Measurements from ENCODE around the gene MRPL38.

The MRPL38 gene

DNA sequence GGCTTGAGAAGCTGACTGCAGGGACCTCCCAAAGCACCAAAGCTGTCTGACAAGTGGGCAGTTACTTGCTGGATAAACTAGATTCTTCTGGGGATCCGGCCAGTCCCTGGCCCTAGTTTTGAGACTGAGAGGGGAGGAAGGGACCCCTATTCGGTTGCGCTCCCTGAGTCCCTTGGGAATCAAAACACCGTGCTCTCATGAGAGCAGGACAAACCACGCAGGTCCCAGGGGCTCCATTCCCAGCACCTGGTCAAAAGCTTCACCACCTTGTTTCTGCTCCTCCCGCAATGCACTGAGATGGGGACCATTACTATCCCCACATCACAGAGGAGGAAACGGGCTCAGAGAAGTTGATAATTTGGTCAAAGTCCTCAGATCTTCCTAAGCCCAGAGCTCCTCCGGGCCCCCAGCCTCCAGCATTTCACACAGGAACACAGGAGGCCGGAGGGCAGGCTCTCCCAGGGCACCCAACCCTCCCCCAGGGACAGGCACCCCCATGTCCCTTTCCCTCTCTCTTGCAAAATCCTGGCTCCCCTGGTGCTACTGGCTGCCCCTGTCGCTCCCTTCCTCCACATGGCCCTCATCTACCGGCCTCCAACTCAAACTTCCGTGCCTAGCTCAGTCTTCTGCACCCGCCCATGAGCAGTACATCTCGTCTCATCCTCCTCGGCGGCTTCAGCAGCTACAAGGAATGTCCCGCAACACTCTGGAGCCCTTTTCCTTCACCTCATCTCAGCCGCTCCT lies 11.2 kb downstream of the MRPL38 start:
- no peaks in the 10 kb centered on the region for H3K27me3 ChIP-seq (ENCODE audit: insufficient read depth, poor library complexity, severe bottlenecking)
- H3K4me3 ChIP-seq (replicated peaks; ENCODE audit: insufficient read depth, low read length), result no peak overlapping the region
- no peak for DNase-seq (ENCODE audit: low read depth in 1 of 2, low spot score in 1 of 2)
- H3K27ac ChIP-seq (replicated peaks), result no peak overlapping the region
- TF ChIP-seq, protein P1, sequence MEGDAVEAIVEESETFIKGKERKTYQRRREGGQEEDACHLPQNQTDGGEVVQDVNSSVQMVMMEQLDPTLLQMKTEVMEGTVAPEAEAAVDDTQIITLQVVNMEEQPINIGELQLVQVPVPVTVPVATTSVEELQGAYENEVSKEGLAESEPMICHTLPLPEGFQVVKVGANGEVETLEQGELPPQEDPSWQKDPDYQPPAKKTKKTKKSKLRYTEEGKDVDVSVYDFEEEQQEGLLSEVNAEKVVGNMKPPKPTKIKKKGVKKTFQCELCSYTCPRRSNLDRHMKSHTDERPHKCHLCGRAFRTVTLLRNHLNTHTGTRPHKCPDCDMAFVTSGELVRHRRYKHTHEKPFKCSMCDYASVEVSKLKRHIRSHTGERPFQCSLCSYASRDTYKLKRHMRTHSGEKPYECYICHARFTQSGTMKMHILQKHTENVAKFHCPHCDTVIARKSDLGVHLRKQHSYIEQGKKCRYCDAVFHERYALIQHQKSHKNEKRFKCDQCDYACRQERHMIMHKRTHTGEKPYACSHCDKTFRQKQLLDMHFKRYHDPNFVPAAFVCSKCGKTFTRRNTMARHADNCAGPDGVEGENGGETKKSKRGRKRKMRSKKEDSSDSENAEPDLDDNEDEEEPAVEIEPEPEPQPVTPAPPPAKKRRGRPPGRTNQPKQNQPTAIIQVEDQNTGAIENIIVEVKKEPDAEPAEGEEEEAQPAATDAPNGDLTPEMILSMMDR (IDR thresholded peaks at IDR 0.05; ENCODE audit: insufficient read depth, low read length), result no peak
- TF ChIP-seq, protein P2, sequence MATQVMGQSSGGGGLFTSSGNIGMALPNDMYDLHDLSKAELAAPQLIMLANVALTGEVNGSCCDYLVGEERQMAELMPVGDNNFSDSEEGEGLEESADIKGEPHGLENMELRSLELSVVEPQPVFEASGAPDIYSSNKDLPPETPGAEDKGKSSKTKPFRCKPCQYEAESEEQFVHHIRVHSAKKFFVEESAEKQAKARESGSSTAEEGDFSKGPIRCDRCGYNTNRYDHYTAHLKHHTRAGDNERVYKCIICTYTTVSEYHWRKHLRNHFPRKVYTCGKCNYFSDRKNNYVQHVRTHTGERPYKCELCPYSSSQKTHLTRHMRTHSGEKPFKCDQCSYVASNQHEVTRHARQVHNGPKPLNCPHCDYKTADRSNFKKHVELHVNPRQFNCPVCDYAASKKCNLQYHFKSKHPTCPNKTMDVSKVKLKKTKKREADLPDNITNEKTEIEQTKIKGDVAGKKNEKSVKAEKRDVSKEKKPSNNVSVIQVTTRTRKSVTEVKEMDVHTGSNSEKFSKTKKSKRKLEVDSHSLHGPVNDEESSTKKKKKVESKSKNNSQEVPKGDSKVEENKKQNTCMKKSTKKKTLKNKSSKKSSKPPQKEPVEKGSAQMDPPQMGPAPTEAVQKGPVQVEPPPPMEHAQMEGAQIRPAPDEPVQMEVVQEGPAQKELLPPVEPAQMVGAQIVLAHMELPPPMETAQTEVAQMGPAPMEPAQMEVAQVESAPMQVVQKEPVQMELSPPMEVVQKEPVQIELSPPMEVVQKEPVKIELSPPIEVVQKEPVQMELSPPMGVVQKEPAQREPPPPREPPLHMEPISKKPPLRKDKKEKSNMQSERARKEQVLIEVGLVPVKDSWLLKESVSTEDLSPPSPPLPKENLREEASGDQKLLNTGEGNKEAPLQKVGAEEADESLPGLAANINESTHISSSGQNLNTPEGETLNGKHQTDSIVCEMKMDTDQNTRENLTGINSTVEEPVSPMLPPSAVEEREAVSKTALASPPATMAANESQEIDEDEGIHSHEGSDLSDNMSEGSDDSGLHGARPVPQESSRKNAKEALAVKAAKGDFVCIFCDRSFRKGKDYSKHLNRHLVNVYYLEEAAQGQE (IDR thresholded peaks at IDR 0.05; ENCODE audit: insufficient replicate concordance, low read depth), result no peak
- TF ChIP-seq POLR2AphosphoS5 (IDR thresholded peaks at IDR 0.05; ENCODE audit: low read depth), result no peak

DNA sequence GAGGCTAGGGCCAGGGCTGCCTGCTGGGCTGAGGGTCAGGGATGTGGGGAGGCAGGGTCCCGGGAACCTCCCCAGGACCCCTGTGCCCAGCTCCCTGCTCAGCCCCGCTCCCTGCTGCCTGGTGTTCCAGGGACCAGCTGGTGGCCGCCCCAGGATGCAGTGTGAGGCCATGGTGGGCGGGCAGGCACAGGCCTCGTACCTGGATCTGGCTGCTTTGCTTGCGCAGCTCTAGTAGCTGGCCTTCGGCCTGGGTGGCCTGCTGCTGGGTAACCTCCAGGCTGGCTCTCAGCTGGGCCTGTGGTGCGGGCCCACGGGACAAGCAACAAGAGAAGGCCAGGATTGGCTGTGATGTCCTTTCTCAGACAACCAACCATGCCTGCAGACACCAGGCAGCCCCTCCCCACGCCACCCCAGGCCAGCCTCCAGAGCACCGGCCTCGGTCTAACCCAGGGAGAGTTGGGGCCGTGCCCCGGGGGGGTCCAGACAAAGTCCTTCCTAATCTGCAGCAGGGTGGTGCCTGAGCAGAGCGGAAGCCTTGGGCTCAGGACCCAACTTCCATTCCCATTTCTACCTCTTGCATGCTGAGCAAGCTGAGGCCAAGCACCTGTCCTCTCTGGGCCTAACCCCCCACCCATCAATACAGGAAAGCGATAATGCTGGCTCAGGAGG lies 12.0 kb downstream of the MRPL38 start:
- H3K27ac ChIP-seq (replicated peaks), result no peak overlapping the region
- no peak overlapping the region for H3K4me3 ChIP-seq (replicated peaks; ENCODE audit: insufficient read depth, low read length)
- DNase-seq (ENCODE audit: low read depth in 1 of 2, low spot score in 1 of 2), result no peak
- TF ChIP-seq, protein P2 (IDR thresholded peaks at IDR 0.05; ENCODE audit: insufficient replicate concordance, low read depth), result no peak
- TF ChIP-seq GABPA (IDR thresholded peaks at IDR 0.05; ENCODE audit: low read depth) (no peak), POLR2AphosphoS5 (IDR thresholded peaks at IDR 0.05; ENCODE audit: low read depth) (no peak)
- TF ChIP-seq, protein P1 (IDR thresholded peaks at IDR 0.05; ENCODE audit: insufficient read depth, low read length), result no peak
- no peaks in the 10 kb centered on the region for H3K27me3 ChIP-seq (ENCODE audit: insufficient read depth, poor library complexity, severe bottlenecking)

DNA sequence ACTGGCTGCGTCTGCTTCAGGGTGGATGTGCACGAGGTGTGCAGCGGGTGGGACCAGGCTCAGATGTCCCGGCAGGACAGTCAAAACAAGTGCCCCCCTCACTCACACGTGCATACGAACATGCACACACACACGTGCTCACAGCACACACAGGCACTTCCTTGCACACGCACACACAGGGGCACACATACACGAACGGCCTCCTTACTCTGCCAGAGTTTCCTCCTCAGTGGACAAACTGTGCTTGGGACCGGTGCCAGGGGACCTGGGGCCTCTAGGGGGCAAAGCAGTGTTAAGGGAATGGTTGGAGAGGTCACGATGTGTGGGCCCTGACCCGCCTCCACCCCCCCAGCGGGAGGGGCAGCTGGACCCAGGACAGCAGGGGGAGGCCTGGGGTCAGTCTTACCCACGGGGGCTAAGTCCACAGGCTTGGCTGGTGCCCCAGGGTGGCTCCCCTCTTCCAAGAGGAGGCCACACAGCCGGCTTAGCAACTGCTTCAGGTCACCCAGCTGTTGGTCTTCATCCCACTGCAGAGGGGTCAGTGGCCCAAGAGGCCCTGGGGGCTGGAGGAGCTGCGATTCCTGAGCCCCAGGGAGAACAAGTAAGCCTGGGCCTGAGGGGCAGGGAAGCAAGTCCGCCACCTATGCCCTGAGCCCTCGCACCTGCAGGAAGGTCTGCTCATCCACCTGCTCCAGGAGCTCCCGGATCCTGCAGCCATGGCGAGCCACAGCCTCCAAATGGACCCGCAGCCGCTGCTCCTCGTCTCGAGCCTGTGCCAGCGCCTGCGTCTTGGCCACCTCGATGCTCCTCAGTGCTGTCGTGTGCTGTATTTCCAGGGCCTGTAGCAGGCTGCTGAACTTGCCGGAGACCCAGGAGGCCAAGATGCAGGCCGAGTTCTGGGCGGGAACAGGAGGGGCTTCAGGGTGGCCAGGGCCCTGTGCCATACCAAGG lies 12.8 kb downstream of the MRPL38 start:
- no peak for TF ChIP-seq POLR2AphosphoS5 (IDR thresholded peaks at IDR 0.05; ENCODE audit: low read depth)
- TF ChIP-seq, protein P2 (IDR thresholded peaks at IDR 0.05; ENCODE audit: insufficient replicate concordance, low read depth), result no peak
- no peak for TF ChIP-seq GABPA (IDR thresholded peaks at IDR 0.05; ENCODE audit: low read depth)
- TF ChIP-seq, protein P1 (IDR thresholded peaks at IDR 0.05; ENCODE audit: insufficient read depth, low read length), result no peak
- TF ChIP-seq SPI1 (IDR thresholded peaks at IDR 0.05; ENCODE audit: borderline replicate concordance, low read depth), result no peak
- no peak overlapping the region for H3K4me3 ChIP-seq (replicated peaks; ENCODE audit: insufficient read depth, low read length)
- no peaks in the 10 kb centered on the region for H3K27me3 ChIP-seq (ENCODE audit: insufficient read depth, poor library complexity, severe bottlenecking)
- H3K27ac ChIP-seq (replicated peaks), result no peak overlapping the region
- no peak for DNase-seq (ENCODE audit: low read depth in 1 of 2, low spot score in 1 of 2)
